Effector memory CD4-positive, alpha-beta T cell (primary cell): Measurements from ENCODE around the gene PPARG.

Source experiments
- DNase-seq, 3 donors: peaks; one replicate each; pipeline ENCODE4 v3.0.0-alpha.2; 2020
- H3K27ac ChIP-seq: 2 replicates; pipeline ENCODE4 v1.7.0; 2013; ENCODE audit warnings: mild to moderate bottlenecking, low read length, moderate library complexity; ENCODE audit not compliant: insufficient read depth, poor library complexity, severe bottlenecking
- H3K27me3 ChIP-seq: replicated peaks from 2 replicates; pipeline ENCODE4 v1.7.0; 2013; ENCODE audit warnings: mild to moderate bottlenecking, low read length; ENCODE audit not compliant: insufficient read depth, control insufficient read depth, poor library complexity, severe bottlenecking
- H3K36me3 ChIP-seq: 2 replicates; pipeline ENCODE4 v1.7.0; 2013; ENCODE audit warnings: mild to moderate bottlenecking, low read length, moderate library complexity; ENCODE audit not compliant: control insufficient read depth, insufficient read depth
- H3K4me1 ChIP-seq: 2 replicates; pipeline ENCODE4 v1.7.0; 2013; ENCODE audit warnings: low read length, mild to moderate bottlenecking; ENCODE audit not compliant: control insufficient read depth, insufficient read depth, poor library complexity, severe bottlenecking
- H3K4me3 ChIP-seq: 2 replicates; pipeline ENCODE4 v1.7.0; 2013; ENCODE audit warnings: low read length, low read depth, mild to moderate bottlenecking; ENCODE audit not compliant: insufficient read depth, poor library complexity, severe bottlenecking
- H3K9me3 ChIP-seq: 2 replicates; pipeline ENCODE4 v1.7.0; 2013; ENCODE audit warnings: mild to moderate bottlenecking, low read length, moderate library complexity; ENCODE audit not compliant: control insufficient read depth

PPARG gene

GRCh38 chr3:12339701-12340480 is 51.0 kb downstream of the PPARG start:
- Histone ChIP-seq H3K36me3 (no peaks in the 10 kb centered on the region), H3K4me3 (no peak overlapping the region), H3K27me3 (no peaks in the 10 kb centered on the region), H3K9me3 (no peaks in the 10 kb centered on the region), H3K27ac (no peak overlapping the region), H3K4me1 (peaks cover 6% of the 10 kb centered on the region)
- DNase-seq: no peak

GRCh38 chr3:12340506-12340905 is 51.6 kb downstream of the PPARG start:
- DNase-seq: no peak
- no peak overlapping the region for H3K4me3 ChIP-seq
- H3K9me3 ChIP-seq: no peaks in the 10 kb centered on the region

GRCh38 chr3:12342151-12342550 is 53.3 kb downstream of the PPARG start:
- no peaks in the 10 kb centered on the region for H3K36me3 ChIP-seq
- no peaks in the 10 kb centered on the region for H3K9me3 ChIP-seq
- H3K27ac ChIP-seq: no peak overlapping the region
- no peak for DNase-seq
- no peaks in the 10 kb centered on the region for H3K27me3 ChIP-seq
- H3K4me3 ChIP-seq: no peak overlapping the region
- H3K4me1 ChIP-seq: no peaks in the 10 kb centered on the region

More at GRCh38 chr3:12340506-12340905, 51.6 kb downstream of the PPARG start:
- Histone ChIP-seq H3K4me1 (peaks cover 5% of the 10 kb centered on the region), H3K36me3 (no peaks in the 10 kb centered on the region), H3K27me3 (no peaks in the 10 kb centered on the region), H3K27ac (no peak overlapping the region)

DNA sequence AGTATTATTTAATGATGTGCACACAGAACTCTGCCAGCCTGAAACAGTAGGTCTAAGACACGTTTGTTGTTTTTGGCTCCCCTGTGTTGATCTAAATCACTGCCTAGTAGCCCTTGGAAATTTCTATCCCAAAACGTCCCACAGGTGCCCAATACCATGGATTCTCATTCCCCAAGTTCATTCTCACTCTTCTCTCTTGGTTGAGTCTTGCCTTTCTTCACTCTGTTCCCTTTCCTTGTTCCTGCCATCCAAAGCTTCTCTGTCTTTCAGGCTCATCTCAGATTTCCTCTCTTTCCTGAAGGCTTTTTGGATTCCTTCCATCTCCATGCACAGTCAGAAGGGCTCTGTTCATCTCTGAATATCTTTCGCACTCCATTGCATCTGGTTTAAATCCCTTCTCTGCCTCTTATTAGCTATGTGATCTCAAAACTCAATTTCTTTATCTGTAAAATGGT is 54.2 kb downstream of the PPARG start:
- H3K36me3 ChIP-seq: no peaks in the 10 kb centered on the region
- H3K27ac ChIP-seq: no peak overlapping the region
- no peaks in the 10 kb centered on the region for H3K27me3 ChIP-seq
- H3K4me3 ChIP-seq: no peak overlapping the region
- no peaks in the 10 kb centered on the region for H3K9me3 ChIP-seq
- H3K4me1 ChIP-seq: no peaks in the 10 kb centered on the region
- no peak for DNase-seq

DNA sequence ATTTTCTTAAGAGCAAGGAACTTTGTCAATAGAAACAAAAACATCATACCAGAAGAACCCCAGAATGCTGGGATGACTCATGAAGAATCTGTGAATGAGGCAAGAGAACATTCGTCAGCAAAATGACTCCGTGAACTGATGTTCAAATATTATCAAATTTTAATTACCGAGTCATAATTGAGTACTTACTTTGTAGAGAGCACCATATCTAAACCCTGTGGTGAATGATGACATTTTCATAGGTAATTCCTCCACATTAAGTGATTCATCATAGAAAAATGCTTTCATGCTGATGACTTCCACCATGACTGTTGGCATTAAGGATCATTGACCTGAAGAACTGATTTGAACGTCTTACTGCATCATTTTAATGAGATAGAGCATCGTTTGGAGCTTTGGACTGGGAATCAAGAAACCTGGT is 56.3 kb downstream of the PPARG start:
- Histone ChIP-seq H3K4me3 (no peak overlapping the region), H3K27me3 (no peaks in the 10 kb centered on the region), H3K27ac (no peak overlapping the region), H3K4me1 (no peaks in the 10 kb centered on the region), H3K36me3 (no peaks in the 10 kb centered on the region), H3K9me3 (no peaks in the 10 kb centered on the region)
- no peak for DNase-seq

DNA sequence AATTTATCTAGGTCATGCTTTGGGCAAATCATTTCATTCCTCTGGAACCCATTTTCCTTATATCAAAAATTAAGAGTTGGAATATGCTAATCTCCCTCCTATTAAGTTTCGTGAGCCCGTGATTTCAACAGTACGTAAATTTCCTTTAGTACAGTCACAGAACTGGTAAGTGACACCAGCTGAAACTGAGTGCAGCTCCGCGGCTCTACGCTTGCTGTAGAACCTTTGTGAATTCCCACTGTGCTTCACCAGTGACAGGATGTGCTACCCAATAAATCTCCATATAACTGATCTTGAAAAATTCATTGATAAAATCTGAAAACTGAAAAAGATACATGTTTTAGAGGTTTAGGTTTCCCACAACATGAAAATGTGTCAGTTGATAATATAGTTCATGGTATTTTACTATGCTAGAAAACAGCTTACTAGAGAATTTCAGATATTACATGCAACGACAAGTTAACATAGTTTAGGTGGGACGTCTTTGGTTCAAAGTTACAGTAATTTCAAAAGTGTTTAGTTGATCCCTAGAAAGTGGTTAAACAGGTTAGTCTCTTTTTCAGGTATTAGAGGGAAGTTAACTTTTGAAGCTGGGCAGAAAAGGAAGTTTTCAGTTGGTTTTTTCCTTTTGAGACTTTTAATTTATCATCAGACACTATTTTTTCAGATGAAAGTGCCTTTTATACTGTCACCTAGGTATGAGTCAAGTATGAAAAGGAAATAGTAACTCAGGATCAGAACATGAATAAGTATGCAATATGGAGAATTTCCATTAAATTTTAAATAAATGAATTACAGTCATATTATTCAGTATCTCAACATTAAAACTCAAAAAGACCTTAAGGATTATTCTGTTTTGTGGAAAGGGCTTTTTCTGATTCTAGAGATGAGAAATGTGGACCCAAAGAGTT is 57.0 kb downstream of the PPARG start:
- DNase-seq: no peak
- no peaks in the 10 kb centered on the region for H3K27me3 ChIP-seq
- no peaks in the 10 kb centered on the region for H3K9me3 ChIP-seq
- no peak overlapping the region for H3K4me3 ChIP-seq
- H3K27ac ChIP-seq: no peak overlapping the region
- no peaks in the 10 kb centered on the region for H3K4me1 ChIP-seq
- H3K36me3 ChIP-seq: no peaks in the 10 kb centered on the region

GRCh38 chr3:12347301-12347700 is 58.4 kb downstream of the PPARG start:
- Histone ChIP-seq H3K4me3 (no peak overlapping the region), H3K9me3 (no peaks in the 10 kb centered on the region), H3K4me1 (no peaks in the 10 kb centered on the region), H3K27me3 (no peaks in the 10 kb centered on the region), H3K27ac (no peak overlapping the region), H3K36me3 (no peaks in the 10 kb centered on the region)
- DNase-seq: no peak

DNA sequence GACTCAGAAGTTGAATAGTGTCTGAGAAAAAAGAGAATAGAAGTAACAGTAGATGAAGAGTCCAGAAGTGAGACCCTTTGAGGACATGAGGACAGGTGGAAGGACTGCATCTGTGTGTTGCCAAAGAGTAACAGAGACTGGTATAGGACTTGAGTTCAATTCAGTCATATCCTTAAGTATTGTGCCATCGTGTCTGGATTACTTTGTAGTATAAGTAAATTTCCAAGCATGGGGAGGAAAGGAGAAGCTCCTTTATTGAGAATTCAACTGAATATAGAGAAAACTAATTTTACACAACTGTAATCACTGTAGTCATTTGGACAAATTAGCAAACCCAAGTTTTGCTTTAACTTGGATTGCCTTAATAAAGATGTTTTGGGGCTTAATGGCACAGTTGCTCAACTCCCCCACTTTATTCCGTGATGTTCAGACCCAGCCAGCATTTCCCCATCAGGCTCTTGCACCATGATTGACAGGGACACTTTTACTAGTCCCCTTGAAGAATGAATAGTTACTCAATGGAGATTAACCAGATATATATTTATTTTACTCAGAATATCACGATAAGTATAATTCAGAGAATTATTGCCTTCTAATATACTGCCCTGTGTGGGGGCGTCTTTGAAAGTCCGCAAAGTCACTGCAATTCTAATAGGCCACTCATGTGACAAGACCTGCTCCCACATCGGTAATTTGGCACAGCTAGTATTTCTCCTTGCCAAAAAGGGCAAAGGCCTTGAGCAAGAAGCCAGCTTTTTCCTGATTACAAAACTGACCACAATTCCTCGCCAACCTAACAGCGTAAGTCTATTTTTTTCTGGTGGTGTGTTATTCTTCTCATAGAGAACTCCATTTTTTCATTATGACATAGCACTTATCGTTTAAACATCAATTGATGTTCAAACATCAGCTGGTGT is 61.3 kb downstream of the PPARG start:
- Histone ChIP-seq H3K27ac (no peak overlapping the region), H3K4me1 (no peaks in the 10 kb centered on the region), H3K9me3 (no peaks in the 10 kb centered on the region), H3K27me3 (no peaks in the 10 kb centered on the region), H3K36me3 (no peaks in the 10 kb centered on the region), H3K4me3 (no peak overlapping the region)
- DNase-seq: no peak

GRCh38 chr3:12351145-12351544 is 62.3 kb downstream of the PPARG start:
- no peaks in the 10 kb centered on the region for H3K9me3 ChIP-seq
- H3K27ac ChIP-seq: no peak overlapping the region
- H3K36me3 ChIP-seq: no peaks in the 10 kb centered on the region
- H3K4me3 ChIP-seq: no peak overlapping the region
- H3K27me3 ChIP-seq: no peaks in the 10 kb centered on the region
- no peak for DNase-seq
- no peaks in the 10 kb centered on the region for H3K4me1 ChIP-seq
